Measurements from ENCODE around the gene CDYL. TPM values are rescaled to one million over a fixed set of nuclear protein-coding genes. Genes with fewer than 3 reads are reported as not detected.

The CDYL gene
- total RNA-seq, 4 donors from 2014 or later: 27.7 to 37.0 (median 33.1) TPM

DNA sequence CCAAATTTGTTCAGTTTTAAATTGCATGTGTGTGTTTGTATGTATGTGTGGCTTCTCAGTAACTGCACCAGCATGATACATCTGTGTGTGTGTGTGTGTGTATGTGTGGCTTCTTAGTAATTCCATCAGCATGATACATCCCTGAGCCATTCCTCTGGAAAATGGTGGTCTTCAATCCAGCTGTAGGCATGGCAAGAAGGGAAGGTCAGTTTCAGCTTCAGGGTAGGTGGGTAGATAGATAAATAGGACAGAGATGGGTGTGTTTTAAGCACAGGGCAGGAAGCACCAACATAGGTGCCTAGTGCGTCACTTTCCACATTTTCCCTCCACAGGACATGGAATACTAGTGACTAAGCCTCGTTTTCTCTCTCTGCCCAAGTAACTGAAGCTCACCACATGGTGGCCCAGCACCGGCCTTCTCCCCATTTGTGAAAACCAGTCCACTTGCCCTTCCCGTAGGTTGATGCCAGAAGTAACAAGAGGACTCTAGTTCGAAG lies 144.8 kb downstream of the CDYL start:
- TF ChIP-seq, protein P1, sequence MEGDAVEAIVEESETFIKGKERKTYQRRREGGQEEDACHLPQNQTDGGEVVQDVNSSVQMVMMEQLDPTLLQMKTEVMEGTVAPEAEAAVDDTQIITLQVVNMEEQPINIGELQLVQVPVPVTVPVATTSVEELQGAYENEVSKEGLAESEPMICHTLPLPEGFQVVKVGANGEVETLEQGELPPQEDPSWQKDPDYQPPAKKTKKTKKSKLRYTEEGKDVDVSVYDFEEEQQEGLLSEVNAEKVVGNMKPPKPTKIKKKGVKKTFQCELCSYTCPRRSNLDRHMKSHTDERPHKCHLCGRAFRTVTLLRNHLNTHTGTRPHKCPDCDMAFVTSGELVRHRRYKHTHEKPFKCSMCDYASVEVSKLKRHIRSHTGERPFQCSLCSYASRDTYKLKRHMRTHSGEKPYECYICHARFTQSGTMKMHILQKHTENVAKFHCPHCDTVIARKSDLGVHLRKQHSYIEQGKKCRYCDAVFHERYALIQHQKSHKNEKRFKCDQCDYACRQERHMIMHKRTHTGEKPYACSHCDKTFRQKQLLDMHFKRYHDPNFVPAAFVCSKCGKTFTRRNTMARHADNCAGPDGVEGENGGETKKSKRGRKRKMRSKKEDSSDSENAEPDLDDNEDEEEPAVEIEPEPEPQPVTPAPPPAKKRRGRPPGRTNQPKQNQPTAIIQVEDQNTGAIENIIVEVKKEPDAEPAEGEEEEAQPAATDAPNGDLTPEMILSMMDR (IDR thresholded peaks at IDR 0.05; ENCODE audit: low read depth): no peak

DNA sequence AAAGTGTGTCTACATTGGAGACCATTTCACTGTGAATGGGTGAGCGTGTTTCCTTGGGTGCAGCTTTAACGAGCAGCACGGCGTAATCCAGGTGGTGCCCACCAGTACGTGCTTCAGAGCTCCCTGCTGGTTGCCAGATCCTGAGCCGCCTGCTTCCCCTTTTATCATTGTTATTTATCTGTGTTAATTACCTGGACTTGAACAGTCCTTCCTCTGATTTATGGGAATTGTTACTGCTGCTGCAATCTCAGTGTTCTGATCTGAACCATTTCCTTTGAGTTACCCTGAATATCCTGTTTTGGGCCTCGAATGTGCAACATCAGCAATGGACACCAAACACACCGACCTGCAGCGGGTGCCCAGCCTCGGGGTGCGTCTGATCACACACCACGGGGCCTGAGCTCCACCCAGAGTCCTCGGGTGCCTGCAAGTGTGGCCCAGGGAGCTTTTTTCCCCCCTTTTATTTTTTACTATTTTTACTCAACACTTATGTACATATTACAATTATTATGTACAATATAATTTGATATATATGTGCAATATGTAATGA lies 146.4 kb downstream of the CDYL start:
- TF ChIP-seq, protein P1 (IDR thresholded peaks at IDR 0.05; ENCODE audit: low read depth): no peak

DNA sequence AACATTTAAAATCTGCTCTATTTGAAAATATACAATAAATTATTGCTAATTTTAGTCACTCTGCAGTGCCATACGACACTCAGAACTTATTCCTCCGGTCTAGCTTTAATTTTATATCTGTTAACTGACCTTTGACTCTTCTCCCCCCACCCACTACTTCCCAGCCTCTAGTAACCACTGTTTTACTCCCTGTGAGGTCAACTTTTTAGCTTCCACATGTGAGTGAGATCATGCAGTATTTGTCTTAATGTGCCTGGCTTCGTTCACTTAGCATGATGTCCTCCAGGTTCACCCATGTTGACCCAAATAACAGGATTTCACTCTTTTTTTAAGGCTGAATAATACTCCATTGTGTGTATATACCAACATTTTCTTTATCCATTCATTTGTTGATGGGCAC lies 146.9 kb downstream of the CDYL start:
- TF ChIP-seq, protein P1 (IDR thresholded peaks at IDR 0.05; ENCODE audit: low read depth): no peak

DNA sequence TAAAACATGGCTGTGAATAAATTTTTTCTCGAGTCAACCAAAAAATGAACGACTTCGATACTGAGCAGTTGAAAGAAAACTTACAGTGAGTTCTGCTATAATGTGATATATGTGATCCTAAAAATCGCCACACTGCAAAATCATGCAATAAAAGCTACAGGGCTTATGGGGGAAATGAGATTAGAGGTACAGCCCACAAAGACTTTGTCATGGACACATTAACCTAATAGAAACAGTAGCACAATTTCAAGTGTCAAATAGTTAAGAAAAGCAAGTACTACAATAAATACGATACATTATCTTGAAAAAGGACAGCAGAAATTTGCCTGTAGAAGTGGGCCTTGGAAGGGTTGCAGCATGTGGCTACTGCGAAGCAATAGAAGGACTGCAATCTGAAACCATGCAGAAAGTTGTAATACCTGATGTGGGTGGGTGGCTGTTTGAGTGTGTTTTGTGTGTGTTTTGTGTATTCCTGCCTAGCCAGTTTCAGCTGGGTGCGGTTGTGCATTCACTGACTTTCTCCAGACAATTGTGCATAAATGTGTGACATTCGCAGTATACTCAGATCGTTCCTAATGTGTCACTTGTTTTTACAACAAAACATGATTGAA lies 148.6 kb downstream of the CDYL start:
- TF ChIP-seq, protein P1 (IDR thresholded peaks at IDR 0.05; ENCODE audit: low read depth): no peak

DNA sequence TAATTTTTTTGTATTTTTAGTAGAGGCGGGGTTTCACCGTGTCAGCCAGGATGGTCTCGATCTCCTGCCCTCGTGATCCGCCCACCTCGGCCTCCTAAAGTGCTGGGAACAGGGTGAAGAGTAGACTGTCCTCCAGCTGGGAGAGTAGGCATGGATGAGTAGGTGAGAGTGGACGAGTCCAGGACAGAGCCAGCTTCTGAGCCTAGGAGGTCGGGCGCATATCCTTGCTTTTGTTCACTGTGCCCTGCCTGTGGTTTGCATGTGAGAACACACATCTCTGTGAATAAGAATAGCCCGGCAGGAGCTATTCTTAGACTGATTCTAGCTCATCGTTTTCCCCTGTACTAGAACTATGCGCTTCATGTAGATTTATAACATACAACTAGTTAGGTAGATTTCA lies 149.4 kb downstream of the CDYL start:
- TF ChIP-seq, protein P1 (IDR thresholded peaks at IDR 0.05; ENCODE audit: low read depth): no peak

DNA sequence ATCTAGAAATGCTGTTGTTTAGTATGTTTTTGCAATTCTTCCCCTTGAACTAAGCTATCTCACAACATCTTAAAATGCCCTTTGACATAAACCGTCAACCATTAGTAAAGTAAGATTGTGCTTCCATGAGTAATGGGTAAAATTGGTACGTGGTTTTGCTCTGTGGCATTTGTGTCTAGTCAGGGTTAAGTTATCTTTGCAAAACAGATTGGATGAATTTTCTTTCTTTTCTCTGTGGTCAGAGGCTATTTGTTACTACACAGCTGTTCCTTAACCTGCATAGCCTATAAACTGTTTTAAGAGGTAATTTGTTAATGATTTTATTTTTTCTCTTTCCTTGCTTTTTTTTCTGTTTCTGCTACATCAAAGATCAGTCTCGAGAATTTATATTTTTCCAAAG lies 152.2 kb downstream of the CDYL start:
- TF ChIP-seq, protein P1 (IDR thresholded peaks at IDR 0.05; ENCODE audit: low read depth): no peak

DNA sequence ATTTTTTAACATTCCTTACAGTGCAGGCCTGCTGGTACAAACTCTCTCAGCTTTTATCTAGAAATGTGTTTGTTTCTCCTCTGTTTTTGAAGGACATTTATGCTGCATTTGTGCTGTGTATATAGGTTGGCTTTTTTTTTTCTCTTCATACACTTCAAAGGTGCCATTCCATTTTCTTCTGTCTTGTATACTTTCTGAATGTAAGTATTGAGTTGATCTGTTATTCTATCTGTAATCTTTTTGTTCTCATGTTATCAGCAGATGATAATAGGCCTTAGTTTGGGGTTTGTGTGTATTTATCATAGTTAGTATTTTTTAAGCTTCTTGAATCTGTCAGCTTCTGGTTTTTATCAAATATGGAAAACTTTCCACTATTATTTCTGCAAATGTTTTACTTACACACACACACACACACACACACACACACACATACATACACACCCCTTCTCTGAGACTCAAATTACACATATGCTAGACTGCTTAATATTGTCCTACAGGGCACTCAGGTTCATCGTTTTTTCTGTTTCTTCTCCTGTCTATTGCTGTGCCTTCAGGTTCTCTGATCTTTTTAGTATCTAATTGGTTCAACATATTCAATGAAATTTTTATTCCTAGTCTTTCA lies 153.0 kb downstream of the CDYL start:
- TF ChIP-seq, protein P1 (IDR thresholded peaks at IDR 0.05; ENCODE audit: low read depth): no peak

All from subcutaneous adipose tissue (tissue), 4 donors.